Activated naive CD8-positive, alpha-beta T cell (primary cell): ENCODE data around the gene OR10R2.

Experiments used
- H3K27ac Mint-ChIP-seq: one replicate; pipeline ENCODE4 v1.8.0; 2021; ENCODE audit warnings: mixed read lengths
- H3K27me3 Mint-ChIP-seq: one replicate; pipeline ENCODE4 v1.8.0; 2021; ENCODE audit warnings: mixed read lengths
- H3K36me3 Mint-ChIP-seq: one replicate; pipeline ENCODE4 v1.8.0; 2021; ENCODE audit warnings: mixed read lengths
- H3K4me1 Mint-ChIP-seq: one replicate; pipeline ENCODE4 v1.8.0; 2021; ENCODE audit warnings: low read depth, mixed read lengths
- H3K4me3 Mint-ChIP-seq: one replicate; pipeline ENCODE4 v1.8.0; 2021; ENCODE audit warnings: mild to moderate bottlenecking, mixed read lengths
- H3K9me3 Mint-ChIP-seq: one replicate; pipeline ENCODE4 v1.8.0; 2021; ENCODE audit warnings: low read depth, mixed read lengths

OR10R2 gene

DNA sequence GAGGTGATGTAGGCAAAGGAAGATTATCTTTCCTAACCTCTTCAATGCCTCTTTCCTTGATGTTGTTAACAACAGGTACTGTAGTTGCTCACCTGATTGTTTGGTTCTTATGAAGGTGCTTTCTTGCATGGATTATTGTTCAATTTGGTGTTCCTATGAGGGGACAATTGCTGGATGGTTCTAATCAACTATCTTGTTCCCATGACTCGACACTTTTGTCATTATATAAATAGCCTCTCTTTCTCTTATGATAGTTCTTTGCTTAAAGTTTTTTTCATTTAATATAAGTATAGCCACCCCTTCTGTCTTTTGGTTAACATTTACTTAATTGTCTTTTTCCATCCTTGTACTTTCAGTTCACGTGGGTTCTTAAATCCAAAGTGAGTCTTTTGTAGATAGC, 35.5 kb downstream of the OR10R2 start:
- no peaks in the 10 kb centered on the region for H3K36me3 Mint-ChIP-seq
- peaks cover 13% of the 10 kb centered on the region for H3K27me3 Mint-ChIP-seq
- no peak overlapping the region for H3K4me3 Mint-ChIP-seq
- no peak overlapping the region for H3K27ac Mint-ChIP-seq
- peaks cover 3% of the 10 kb centered on the region for H3K9me3 Mint-ChIP-seq
- no peaks in the 10 kb centered on the region for H3K4me1 Mint-ChIP-seq

DNA sequence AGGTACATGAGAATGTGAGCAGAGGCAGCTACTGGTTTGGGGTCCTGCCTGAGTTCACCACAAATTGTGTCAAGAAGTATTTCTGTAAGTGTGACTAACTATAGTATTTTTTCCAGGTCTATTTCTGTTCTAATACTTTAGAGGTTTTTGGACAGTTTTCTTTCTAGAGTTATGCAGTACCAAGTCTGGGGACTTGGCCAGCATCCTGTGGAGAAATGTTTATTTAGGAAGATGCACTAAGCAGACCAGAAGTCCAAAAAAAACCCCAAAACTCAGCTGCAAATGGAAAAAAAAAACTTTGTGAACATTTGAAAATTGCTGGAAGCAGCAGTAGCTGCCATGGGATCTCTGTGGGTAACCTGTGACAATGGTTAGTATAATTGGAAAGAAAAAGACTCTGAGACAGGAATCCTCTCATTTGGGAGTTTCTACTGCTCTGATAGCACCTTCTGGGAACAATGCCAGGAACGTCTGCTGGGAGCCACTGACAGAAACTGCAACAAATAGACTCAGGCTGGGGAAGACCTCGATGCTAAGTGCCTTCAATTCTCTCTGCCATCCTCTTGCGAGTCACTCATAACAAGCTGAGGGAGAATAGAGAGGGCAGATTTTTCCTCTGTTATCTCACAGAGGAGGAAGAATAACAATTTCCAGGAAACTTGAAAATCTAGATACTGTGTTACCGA, 37.6 kb downstream of the OR10R2 start:
- Mint-ChIP-seq H3K4me1 (no peaks in the 10 kb centered on the region), H3K36me3 (no peaks in the 10 kb centered on the region), H3K27me3 (peaks cover 15% of the 10 kb centered on the region), H3K4me3 (no peak overlapping the region), H3K27ac (no peak overlapping the region), H3K9me3 (no peaks in the 10 kb centered on the region)

DNA sequence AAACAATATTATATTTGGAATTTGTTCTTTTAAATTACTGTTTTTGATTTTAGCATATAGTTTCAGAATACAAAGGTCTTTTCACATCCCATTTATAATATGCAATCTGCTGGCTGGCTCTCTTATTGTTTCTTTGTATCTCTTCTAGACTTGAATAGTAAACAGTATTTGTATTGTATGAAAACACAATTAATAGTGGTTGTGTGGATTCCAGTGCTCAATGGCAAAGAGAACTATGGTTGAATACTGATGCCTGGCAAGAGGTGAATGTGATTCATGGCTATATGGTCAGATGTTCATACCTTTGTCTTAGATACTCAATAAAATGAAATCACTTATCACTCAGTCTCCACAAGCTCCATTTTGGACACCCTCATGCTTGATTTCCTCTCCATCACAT, 44.9 kb downstream of the OR10R2 start:
- Mint-ChIP-seq H3K36me3 (no peaks in the 10 kb centered on the region), H3K4me3 (no peak overlapping the region), H3K27me3 (peaks cover 2% of the 10 kb centered on the region), H3K9me3 (no peaks in the 10 kb centered on the region), H3K27ac (no peak overlapping the region), H3K4me1 (no peaks in the 10 kb centered on the region)

DNA sequence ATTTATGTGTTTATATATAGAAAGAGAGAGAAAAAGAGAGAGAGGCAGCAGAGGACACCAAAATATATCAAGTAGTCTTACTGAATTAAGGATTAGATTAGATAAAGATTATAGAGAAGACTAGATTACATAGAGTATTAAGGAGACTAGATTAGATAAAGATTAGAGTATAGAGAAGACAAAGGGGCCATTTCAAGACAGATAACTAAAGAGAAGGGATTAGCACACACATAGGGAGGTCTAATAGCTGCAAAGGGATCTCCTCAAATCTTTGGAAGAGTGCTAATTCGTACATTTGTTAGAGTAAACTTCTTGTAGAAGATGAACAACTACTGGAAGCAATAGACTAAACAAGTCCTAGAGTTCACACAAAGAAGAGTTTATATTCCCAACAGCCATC, 48.0 kb downstream of the OR10R2 start:
- Mint-ChIP-seq H3K9me3 (no peaks in the 10 kb centered on the region), H3K27ac (no peak overlapping the region), H3K36me3 (no peaks in the 10 kb centered on the region), H3K4me1 (no peaks in the 10 kb centered on the region), H3K27me3 (peaks cover 2% of the 10 kb centered on the region), H3K4me3 (no peak overlapping the region)

DNA sequence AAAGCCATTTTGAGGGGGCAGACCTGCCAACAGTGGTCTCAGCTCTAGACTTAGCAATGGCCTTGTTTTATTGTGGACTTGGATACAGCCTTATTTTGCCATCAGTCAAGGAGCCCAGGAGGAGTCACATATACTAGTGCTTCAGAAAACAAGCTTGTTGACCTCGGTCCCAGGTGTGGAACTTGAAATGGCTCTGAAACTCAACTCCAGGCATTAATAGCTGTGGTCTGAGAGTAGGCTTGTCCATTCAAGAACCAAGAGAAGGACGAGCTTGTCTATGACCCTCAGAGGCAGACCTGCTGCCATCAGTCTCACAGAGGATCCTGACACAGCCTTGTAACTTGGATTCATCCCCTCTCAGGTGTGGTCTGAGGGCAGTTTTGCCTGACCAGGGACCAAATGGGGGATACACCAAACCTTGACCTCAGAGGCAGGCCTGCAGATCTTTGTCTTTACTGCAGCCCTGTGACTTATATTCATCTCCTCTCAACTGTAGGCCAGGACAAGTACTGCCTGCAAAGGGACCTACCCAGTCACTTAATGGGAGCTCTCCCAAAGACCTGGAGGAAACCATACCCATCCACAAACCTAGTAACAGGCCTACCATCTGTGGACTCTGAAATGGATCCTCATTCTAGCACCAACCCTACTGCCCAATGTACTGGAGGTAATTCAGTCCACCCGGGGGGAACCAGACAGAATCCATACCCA, 49.1 kb downstream of the OR10R2 start:
- no peaks in the 10 kb centered on the region for H3K36me3 Mint-ChIP-seq
- no peak overlapping the region for H3K27ac Mint-ChIP-seq
- H3K27me3 Mint-ChIP-seq: peaks cover 3% of the 10 kb centered on the region
- H3K4me3 Mint-ChIP-seq: no peak overlapping the region
- no peaks in the 10 kb centered on the region for H3K9me3 Mint-ChIP-seq
- H3K4me1 Mint-ChIP-seq: no peaks in the 10 kb centered on the region

DNA sequence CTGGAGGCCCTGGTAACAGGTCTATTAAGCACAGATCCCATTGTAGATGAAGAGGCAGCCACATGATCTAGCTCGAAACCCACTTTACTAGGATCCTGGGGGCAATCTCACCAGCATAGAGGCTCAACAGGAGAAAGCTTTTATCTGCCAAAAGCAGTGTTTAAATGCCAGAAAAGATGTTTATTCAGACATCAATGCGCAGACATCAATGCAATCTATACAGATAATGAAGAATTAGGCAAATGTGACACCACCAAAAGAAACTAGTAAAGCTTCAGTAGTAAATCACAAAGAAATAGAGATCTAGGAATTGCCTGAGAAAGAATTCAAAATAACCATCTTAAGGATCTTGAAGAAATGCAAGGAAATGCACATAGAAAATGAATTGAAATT, 49.6 kb downstream of the OR10R2 start:
- Mint-ChIP-seq H3K4me1 (no peaks in the 10 kb centered on the region), H3K36me3 (no peaks in the 10 kb centered on the region), H3K27ac (no peak overlapping the region), H3K9me3 (no peaks in the 10 kb centered on the region), H3K4me3 (no peak overlapping the region), H3K27me3 (peaks cover 3% of the 10 kb centered on the region)

DNA sequence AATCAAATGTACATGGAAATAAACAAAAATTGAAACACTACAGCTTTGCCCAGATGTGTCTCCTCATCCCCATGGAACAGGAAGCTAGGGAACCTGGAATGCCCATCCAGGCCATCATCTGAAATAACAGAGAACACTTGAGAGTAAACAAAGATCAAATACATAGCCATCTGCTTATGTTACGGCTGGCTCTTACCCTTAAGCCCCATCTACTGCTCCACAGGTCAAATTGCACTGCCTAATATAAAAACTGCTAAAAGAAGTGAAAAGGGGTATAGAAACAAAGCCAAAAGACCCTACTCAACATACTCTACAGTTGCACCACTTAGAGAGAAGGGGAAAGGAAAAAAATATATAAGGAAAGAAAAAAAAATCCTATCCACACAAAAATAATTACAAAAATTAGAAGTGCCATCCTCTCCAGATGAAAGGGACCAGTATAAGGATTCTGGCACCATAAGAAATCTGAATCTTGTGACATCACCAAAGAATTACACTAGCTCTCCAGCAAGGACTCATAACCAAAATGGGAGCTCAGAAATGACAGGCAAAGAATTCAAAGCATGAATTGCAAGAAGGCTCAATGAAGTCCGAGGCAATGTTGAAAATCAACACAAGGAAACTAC, 55.3 kb downstream of the OR10R2 start:
- H3K27ac Mint-ChIP-seq: no peak overlapping the region
- H3K27me3 Mint-ChIP-seq: peaks cover 7% of the 10 kb centered on the region
- H3K36me3 Mint-ChIP-seq: no peaks in the 10 kb centered on the region
- H3K4me3 Mint-ChIP-seq: no peak overlapping the region
- peaks cover 8% of the 10 kb centered on the region for H3K9me3 Mint-ChIP-seq
- no peaks in the 10 kb centered on the region for H3K4me1 Mint-ChIP-seq
